DND-41 (cell line): ENCODE data around the gene PLD6.

Experiments
- EZH2 ChIP-seq: IDR thresholded peaks from 3 replicates; pipeline ENCODE4 v1.6.1; 2012; ENCODE audit warnings: borderline replicate concordance, low read depth, mild to moderate bottlenecking, moderate library complexity, low read length, inconsistent platforms; ENCODE audit not compliant: severe bottlenecking
- TF ChIP-seq, protein P1 (sequence below): IDR thresholded peaks from 2 replicates; pipeline ENCODE4 v1.5.1; 2012; ENCODE audit warnings: borderline replicate concordance, low read length, moderate library complexity, mild to moderate bottlenecking; ENCODE audit not compliant: poor library complexity, severe bottlenecking; ENCODE audit errors: extremely low read depth

GRCh38 chr17:17241656-17242055, 35.5 kb upstream of the PLD6 start:
- TF ChIP-seq, protein P1, sequence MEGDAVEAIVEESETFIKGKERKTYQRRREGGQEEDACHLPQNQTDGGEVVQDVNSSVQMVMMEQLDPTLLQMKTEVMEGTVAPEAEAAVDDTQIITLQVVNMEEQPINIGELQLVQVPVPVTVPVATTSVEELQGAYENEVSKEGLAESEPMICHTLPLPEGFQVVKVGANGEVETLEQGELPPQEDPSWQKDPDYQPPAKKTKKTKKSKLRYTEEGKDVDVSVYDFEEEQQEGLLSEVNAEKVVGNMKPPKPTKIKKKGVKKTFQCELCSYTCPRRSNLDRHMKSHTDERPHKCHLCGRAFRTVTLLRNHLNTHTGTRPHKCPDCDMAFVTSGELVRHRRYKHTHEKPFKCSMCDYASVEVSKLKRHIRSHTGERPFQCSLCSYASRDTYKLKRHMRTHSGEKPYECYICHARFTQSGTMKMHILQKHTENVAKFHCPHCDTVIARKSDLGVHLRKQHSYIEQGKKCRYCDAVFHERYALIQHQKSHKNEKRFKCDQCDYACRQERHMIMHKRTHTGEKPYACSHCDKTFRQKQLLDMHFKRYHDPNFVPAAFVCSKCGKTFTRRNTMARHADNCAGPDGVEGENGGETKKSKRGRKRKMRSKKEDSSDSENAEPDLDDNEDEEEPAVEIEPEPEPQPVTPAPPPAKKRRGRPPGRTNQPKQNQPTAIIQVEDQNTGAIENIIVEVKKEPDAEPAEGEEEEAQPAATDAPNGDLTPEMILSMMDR: no peak
- no peak for TF ChIP-seq EZH2
